ENCODE data around the gene KCNQ1. TPM values are rescaled to one million over a fixed set of nuclear protein-coding genes. Genes with fewer than 3 reads are reported as not detected.

Gene KCNQ1
- total and polyA plus RNA-seq, 9 of the 15 experiments (the other 6 are each of a cell fraction or from before 2014, with no cell fraction given) = 0.44 TPM; not detected in 8

DNA sequence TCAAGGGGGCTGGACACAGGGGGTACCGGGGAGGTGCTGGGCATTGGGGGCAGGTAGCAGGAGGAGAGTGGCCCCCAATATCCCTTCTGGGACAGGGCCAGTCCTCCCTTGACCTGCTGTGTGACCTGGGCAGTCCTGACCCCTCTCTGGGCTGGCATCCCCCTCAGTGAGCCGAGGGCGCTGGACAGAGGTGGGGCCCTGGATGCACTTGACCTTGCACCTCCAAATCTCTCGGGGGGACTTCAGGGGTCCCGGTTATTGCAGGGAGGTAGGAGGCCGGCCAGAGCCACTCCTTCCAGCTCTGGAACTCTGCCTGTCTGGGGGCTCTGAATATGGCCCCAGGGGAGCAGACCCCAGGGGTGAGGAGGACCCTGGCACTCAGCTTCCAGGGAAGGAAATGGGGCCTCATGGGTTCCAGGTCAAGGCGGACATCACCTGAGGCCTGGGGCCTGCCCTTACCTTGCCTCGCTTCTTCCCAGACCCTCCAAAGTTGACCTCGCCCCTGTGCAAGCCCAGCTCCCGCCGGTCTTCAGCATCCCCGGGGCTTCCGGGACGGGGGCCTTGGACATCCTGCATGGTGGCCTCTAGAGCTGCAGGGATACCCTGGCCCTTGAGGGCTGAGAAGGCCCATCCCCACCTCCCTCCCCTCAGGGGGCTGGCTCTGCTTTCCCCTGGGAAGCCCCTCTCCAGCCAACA lies 22.2 kb upstream of the KCNQ1 start (continued):
- TF ChIP-seq HES1 (IDR thresholded peaks at IDR 0.05; ENCODE audit: low read depth) (no peak), SMAD1 (IDR thresholded peaks at IDR 0.05; ENCODE audit: low read depth, low read length, partially characterized antibody) (no peak), FOSL1 (tag; conservative IDR thresholded peaks at IDR 0.05) (no peak)
- TF ChIP-seq, protein P1, sequence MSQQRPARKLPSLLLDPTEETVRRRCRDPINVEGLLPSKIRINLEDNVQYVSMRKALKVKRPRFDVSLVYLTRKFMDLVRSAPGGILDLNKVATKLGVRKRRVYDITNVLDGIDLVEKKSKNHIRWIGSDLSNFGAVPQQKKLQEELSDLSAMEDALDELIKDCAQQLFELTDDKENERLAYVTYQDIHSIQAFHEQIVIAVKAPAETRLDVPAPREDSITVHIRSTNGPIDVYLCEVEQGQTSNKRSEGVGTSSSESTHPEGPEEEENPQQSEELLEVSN (IDR thresholded peaks at IDR 0.05; ENCODE audit: borderline replicate concordance in 1 of 2, extremely low read depth in 1 of 2, insufficient read depth in 1 of 2, insufficient read length in 1 of 2, low read depth in 1 of 2, low read length in 1 of 2, poor library complexity in 1 of 2, severe bottlenecking in 1 of 2) = no peak

GRCh38 chr11:2423157-2424025 lies 21.4 kb upstream of the KCNQ1 start:
- FAIRE-seq (no peak), DNase-seq (ENCODE audit: extremely low read depth in 1 of 4, low spot score in 3 of 4) (no peak), ATAC-seq (no peak)
- Histone ChIP-seq H3K9ac (ENCODE audit: insufficient read depth in 1 of 2, low read depth in 2 of 2, low read length in 2 of 2) (no peak overlapping the region), H3K9me1 (ENCODE audit: control insufficient read depth, insufficient read depth, low read length) (peaks cover 2% of the 10 kb centered on the region), H3K36me3 (ENCODE audit: control insufficient read depth, insufficient read depth, low read length) (no peaks in the 10 kb centered on the region), H3K27me3 (ENCODE audit: control insufficient read depth in 2 of 2, insufficient read depth in 2 of 2, low read length in 2 of 2) (peaks cover 0 to 45% of the 10 kb centered on the region in 2 experiments; a peak in 4 of 5 replicates), H3K4me2 (ENCODE audit: insufficient read depth, low read length) (no peak overlapping the region), H2AFZ (ENCODE audit: low read depth, low read length) (no peak overlapping the region), H3K79me2 (ENCODE audit: control insufficient read depth, insufficient read depth, low read length) (no peaks in the 10 kb centered on the region), H4K20me1 (replicated peaks; ENCODE audit: control insufficient read depth, insufficient read depth, low read length) (peaks cover 10% of the 10 kb centered on the region; the same call in 1 of the 2 replicates), H3K27ac (ENCODE audit: extremely low read depth, low read depth, low read length) (no peak overlapping the region), H3K4me3 (no peak overlapping the region), H3K4me1 (replicated peaks in 1 of 2; ENCODE audit: control insufficient read depth in 2 of 2, insufficient read depth in 2 of 2, low read length in 2 of 2) (peaks cover 0 to 35% of the 10 kb centered on the region in 2 experiments; a peak in 3 of 5 replicates), H3K9me3 (replicated peaks; ENCODE audit: control insufficient read depth, insufficient read depth, low read depth, low read length) (0 out of 2 replicates have a peak, but pooled peaks cover under 1% of the 10 kb centered on the region)
- CTCF ChIA-PET (ENCODE audit: low intra/inter-chr PET ratio) = interaction anchor here (1.2 kb wide), 1 partner anchor 23 kb away, joined by 4 read pairs; no protein-coding TSS in a partner anchor
- in situ Hi-C loops (cut with MboI) = no loop called here
- POLR2A ChIA-PET = interaction anchor here (0.5 to 4.3 kb wide), 3 partner anchors 45 to 213 kb away, joined by 3 to 24 read pairs (median 3); no protein-coding TSS in a partner anchor
- intact Hi-C loops (cut with micrococcal nuclease) = no loop called here
- BruUV-seq (replicated peaks) = no TSS peak
- WGBS (ENCODE audit: insufficient coverage, low coverage, missing lambda C conversion rate) = 1% methylated on average over 16 of the region's 26 CpGs
- TF ChIP-seq ZEB2 (IDR thresholded peaks at IDR 0.05) (no peak), PYGO2 (tag; IDR thresholded peaks at IDR 0.05) (no peak)
